ENCODE data around the gene PAFAH1B1. TPM values are rescaled to one million over a fixed set of nuclear protein-coding genes. Genes with fewer than 3 reads are reported as not detected.

PAFAH1B1 gene
- total RNA-seq (2014; rRNA removed; shearing (Covaris generic)) (68.5 and 69.9 TPM in 2 replicates), polyA plus RNA-seq (2016; fragmentation: Nextera tagmentation; extraction: Ambion mirVana) (71.7 and 84.4 TPM in 2 replicates)
- long read RNA-seq, full-length matches to known transcripts = 22 of 28 reads
- long read RNA-seq, partial matches to known transcripts = 5 of 28 reads
- long read RNA-seq, other reads (novel, unspliced or antisense) = 1 of 28 reads

GRCh38 chr17:2592971-2593820 is at the start of gene PAFAH1B1:
Gene PAFAH1B1 (plus strand): TSS chr17:2593654. CDS start chr17:2638289, 44,635 bp downstream.
- Histone ChIP-seq H4K20me1 (replicated peaks; ENCODE audit: insufficient read depth) (peaks cover 29% of the 10 kb centered on the region), H3K4me2 (peak within 1 kb of the TSS; percentile 85), H3K4me1 (ENCODE audit: insufficient read depth) (peaks cover 24% of the 10 kb centered on the region), H3K4me3 (peak within 1 kb of the TSS; percentile 78), H3K27ac (ENCODE audit: low read depth) (peak within 1 kb of the TSS; percentile 99), H3F3A (replicated peaks; ENCODE audit: low read depth) (peaks cover 14% of the 10 kb centered on the region; the same call in 1 of the 2 replicates), H2AFZ (peak within 1 kb of the TSS; percentile 90), H3K27me3 (ENCODE audit: insufficient read depth) (no peaks in the 10 kb centered on the region), H3K79me2 (replicated peaks; ENCODE audit: insufficient read depth) (peaks cover 43% of the 10 kb centered on the region), H3K9me2 (ENCODE audit: insufficient read depth) (no peaks in the 10 kb centered on the region), H3K36me3 (ENCODE audit: insufficient read depth) (no peaks in the 10 kb centered on the region)
- DNase-seq (ENCODE audit: low spot score) (peak; percentile 90), ATAC-seq (peak; percentile 82)
- H3K36me3 Mint-ChIP-seq (ENCODE audit: low read depth) = no peaks in the 10 kb centered on the region; the same call in 2 of the 3 replicates
- H3K27me3 Mint-ChIP-seq (ENCODE audit: insufficient read depth, low read depth, poor library complexity) = peaks cover 8% of the 10 kb centered on the region
- peak within 1 kb of the TSS; percentile 85 for H3K27ac Mint-ChIP-seq
- peak within 1 kb of the TSS; percentile 95 for H3K4me3 Mint-ChIP-seq
- H3K4me1 Mint-ChIP-seq = peaks cover 15% of the 10 kb centered on the region
- TF ChIP-seq POLR2AphosphoS5 (IDR thresholded peaks at IDR 0.05; ENCODE audit: low read depth) (peak; percentile 79), EZH2 (IDR thresholded peaks at IDR 0.05; ENCODE audit: low read depth, unreplicated experiment) (no peak), ZNF462 (CRISPR knock-in tag; IDR thresholded peaks at IDR 0.05) (no peak), CREB1 (CRISPR knock-in tag; IDR thresholded peaks at IDR 0.05; ENCODE audit: low read depth) (peak; percentile 86), ZNF114 (CRISPR knock-in tag; IDR thresholded peaks at IDR 0.05) (no peak), STAT1 (IDR thresholded peaks at IDR 0.05; ENCODE audit: unreplicated experiment) (no peak), EZH2phosphoT487 (IDR thresholded peaks at IDR 0.05; ENCODE audit: unreplicated experiment) (no peak), REST (IDR thresholded peaks at IDR 0.05; ENCODE audit: unreplicated experiment) (no peak), CTCF (conservative IDR thresholded peaks at IDR 0.05; ENCODE audit: low read depth in 2 of 2) (peak in 1 of 2 experiments; percentile 14; a peak in 1 of 4 replicates)
- no peaks in the 10 kb centered on the region for H3K9me3 Mint-ChIP-seq

Measured in GM23338 (cell line).